HG03039 (cell line): Measurements from ENCODE around the gene GNAT3.

ENCODE experiments used
- ATAC-seq: cut with Tn5 transposase; IDR thresholded peaks from one replicate; pipeline ENCODE4 v1.9.1; 2021; ENCODE audit warnings: mild to moderate bottlenecking, moderate library complexity; ENCODE audit not compliant: unreplicated experiment

The GNAT3 gene

DNA sequence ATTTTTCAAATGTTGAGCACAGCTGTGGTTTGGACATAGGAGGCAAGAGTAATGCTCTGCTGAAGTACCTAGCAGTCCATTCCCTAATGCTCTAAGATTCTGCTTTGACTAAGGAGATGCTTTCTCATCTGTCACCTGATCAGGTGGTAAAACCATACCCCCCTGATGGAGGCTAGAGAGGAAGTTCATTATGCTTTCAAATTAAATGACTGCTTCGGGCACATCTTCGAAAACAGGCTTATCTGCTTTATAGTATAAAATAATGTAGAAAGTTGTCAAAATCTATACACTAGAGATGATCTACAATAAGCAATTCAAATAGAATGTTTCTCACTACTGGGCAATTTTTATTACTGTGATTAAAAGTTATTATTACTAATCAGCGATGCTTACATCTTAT is at the start of gene GNAT3:
TSS of gene GNAT3 (minus strand) at position 101 of the 400 bp plus-strand sequence. CDS start 138 bp downstream, outside the sequence.
- no peak for ATAC-seq

DNA sequence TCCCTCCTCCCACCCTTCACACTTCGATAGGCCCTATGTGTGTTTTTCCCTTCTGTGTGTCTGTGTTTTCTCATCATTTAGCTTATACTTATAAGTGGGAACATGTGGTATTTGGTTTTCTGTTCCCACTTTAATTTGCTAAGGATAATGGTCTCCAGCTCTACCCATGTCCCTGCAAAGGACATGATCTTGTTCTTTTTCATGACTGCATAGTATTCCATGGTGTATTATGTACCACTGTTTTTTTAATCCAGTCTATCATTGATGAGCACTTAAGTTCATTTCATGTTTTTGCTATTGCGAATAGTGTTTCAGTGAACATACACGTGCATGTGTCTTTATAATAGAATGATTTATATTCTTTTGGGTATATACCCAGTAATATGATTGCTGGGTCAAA is 46.3 kb upstream of the GNAT3 start:
- no peak for ATAC-seq

DNA sequence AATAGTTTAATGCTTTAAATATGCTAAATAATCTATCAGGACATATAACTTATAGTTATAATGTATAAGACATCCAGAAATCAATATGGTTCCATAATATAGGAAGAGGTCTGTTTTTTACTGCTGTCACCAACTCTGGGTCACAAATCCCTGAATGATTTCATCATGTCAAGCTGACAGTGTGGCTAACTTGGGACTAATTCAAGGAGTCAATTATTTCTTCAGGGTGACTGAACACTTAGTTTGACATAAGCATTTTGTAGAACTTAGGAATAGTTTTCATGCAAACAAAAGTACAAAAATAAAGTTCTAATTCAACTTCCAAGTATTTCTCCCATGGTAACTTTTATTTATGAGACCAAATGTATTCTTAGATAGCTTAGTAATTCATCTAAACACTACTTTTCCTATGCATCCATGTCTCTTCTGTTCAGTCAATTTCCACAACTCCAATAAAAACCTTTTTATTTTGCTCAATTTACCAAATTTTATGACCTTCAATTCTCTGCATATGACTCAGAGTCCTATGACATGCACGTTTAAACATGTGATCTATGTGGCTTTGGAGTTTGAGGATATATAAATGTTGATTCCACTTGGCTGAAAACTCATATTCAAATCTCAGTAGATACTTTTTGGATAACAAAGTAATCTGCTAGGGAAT is 40.3 kb upstream of the GNAT3 start:
- no peak for ATAC-seq

DNA sequence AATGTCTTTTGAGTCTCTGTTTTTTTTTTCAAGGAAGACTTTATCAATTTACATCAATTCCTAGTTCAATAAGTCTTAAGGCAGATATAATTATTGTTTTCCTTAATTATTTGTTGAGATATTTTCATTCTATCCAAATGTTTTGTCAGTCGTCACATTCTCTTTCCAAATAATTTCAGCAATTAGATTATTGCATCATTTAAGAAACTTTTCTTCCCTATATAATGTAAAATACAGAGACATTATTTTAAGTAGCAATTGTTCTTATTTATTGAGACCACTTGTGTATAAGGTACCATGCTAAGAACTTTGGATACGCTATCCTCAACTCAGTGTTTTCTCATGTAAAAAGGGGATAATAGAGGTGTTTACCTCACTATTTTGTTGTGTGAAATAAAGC is 38.1 kb upstream of the GNAT3 start:
- ATAC-seq, result no peak

DNA sequence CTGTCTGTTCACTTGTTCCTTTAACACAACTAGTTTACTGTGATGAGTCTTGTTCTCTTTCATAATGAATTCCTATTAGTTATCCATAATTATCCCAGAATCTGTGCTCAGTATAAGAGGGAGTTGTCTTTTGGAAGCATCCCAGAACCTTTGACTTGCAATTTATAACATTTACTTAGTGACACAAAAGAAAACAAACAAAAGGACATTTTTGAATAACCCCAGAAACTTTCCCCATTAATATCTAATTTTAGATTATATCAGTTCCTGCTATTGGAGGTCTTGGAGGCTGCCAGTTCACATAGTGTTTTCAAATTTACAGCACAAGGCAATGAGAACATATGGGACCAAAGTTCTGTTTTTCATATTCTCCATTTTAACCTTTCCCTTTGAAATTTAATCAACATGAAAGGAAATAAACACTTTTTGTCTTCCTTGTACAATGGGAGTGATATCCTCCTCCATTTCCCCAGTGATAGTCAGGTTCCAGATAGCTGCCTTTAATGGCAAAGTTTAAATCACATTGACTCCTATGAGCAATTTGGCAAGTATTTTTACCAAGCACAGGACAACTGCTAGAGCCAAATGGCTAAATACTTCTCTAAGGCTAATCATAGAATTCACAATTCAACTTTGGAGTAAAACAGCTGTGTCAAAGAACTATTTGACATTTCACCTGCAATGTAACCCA is 37.1 kb upstream of the GNAT3 start:
- ATAC-seq, result no peak

DNA sequence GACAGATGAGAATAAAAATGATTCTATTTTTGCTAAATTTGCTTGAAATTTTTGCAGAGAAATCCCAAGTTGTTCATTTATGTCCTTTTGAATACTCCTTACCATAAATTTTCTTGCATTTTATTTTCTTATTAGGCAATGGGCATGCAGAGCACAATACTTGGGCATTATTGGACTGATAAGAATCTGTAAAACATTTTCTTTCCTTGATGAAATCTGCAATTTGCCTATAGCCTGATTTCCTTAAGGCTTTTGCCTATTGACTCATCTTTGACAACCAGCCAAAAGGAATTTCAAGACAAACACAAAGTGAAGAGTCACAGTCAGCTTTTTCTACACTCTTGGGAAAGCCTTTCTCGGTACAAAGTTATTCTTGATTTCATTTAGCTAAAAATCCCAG is 30.5 kb upstream of the GNAT3 start:
- ATAC-seq, result no peak

DNA sequence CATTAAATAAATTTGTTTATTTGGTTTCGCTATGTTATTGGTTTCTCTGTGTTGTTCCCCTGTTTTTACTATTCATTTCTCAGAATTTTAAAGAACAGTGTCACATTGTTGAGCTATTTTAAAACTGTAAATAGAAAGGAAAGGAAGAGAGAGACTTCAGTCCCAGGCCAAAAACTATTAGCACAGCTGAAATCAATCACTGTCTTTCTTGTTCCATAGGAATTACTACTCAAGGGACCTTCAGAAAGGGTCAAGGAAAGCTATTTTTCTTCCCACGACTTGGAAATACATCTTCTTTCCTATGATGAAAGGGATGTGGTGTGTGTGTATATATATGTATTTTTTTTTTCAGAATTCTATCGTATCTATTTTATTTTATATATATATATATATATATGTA is 29.0 kb upstream of the GNAT3 start:
- no peak for ATAC-seq

DNA sequence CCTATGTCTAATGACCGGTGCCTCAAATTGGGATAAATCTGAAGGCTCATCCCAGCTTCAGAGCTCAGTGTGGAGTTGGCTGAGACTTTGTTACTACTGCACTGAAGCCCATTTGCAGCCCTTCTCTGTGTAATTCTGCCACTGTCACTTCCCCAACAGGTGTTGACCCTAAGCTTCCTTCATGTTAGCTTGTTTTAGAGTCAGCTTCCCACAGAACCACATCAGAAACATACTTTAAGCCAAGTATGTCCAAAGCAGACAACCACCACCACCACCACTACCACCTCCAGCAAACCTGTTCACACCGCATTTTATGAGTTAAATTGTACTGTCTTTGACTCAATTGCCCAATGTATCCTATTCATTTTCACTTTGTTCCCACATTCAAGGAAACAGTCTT is 25.2 kb upstream of the GNAT3 start:
- ATAC-seq, result no peak

DNA sequence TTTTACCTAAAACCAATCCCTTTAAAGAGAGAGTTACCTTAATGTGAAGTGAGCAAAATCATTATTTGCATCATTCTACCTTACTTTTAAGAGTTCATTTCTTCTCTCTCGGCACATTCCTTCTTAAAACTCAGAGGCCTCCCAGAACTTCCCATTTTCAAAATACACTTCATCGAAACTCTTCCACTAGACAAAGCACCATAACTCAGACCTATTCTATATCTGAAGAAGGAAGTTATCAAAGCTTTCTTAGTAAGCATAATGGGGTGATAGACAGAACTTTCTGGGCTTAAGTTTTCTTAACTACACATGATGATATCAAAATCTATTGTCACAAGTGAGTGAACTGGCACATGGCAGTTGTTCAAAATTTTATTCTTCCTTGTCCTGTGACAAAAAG is 24.6 kb upstream of the GNAT3 start:
- no peak for ATAC-seq

DNA sequence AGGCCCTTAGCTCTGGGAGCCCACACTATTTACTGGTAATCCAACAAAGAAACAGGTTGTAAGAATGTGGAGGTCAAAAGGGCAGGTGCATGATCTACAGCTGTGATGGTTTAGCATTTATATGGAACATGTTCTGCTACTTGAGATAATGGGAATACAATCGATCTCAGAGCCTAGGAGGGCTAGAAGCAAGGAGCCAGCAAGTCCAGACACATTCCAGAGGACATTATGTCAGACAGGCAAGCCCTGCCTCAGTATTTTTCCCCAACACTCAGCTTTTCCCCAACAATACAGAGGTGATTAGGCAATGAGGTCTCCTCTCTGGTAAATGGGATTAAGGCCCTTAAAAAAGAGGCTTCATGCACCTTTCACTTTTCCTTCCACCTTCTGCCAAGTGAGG is 21.4 kb upstream of the GNAT3 start:
- ATAC-seq, result no peak

DNA sequence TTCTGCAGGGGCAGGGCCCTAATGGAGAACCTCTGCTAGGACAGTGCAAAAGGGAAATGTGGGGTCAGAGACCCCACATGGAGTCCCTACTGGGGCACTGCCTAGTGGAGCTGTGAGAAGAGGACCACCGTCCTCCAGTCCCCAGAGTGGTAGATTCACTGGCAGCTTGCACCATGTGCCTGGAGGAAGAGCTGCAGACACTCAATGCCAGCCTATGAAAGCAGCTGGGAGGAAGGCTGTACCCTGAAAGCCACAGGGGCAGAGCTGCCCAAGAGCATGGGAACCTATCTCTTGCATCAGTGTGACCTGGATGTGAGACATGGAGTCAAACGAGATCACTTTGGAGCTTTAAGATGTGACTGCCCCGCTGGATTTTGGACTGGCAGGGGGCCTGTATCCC is 20.3 kb upstream of the GNAT3 start:
- no peak for ATAC-seq

DNA sequence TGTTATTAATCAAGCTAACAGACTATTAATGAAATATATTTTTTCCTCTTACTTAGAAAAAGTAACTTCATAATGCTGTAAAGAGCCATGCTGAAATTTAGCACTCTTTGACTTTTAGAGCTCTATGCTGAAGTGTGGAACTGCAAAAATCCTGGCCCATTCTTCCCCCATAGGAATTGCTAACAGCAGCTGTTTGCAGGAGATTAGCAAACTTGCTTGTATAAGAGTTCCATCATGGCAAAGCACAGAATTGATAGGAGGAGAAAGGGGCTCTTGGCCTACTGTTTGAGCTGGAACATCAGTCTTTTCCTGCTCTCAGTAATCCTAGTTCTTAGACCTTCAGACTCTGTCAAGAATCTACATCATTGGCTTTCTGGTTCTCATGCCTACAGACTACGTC is 18.3 kb upstream of the GNAT3 start:
- no peak for ATAC-seq

DNA sequence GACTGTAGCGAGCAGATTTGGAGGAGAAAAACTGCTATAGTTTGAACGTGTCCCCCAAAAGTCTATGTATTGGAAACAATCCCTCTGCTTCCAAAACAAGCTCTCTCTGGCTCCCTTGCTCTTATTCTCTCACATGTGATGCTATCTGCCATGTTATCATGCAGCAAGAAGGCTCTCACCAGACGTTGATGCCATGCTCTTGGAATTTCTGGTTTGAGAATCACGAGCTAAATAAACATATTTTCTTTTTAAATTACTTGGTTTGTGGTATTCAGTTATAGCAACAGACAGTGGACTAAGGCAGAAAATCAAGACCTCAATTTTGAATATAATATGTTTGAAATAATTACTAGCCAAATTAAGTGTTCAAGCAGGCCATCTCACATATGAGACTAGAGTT is 17.5 kb upstream of the GNAT3 start:
- no peak for ATAC-seq

DNA sequence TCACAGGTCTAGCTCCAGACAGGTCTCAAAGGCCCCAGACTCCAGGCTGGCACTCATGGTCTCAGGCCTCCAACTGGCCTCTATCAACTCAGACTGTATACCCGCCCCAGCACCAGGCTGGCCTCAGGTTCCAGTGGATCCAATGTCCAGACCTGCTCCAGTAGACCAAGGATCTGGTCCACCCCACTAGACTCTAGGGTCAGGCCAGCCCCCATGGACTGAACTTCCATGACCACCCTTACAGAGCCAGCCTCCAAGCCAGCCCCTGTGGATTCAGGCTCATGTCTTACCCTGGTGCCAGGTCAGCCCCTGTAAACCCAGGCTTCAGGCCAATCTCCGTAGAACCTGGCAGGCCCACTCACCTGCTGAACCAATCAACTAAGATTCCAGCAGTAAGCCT is 16.8 kb upstream of the GNAT3 start:
- no peak for ATAC-seq

DNA sequence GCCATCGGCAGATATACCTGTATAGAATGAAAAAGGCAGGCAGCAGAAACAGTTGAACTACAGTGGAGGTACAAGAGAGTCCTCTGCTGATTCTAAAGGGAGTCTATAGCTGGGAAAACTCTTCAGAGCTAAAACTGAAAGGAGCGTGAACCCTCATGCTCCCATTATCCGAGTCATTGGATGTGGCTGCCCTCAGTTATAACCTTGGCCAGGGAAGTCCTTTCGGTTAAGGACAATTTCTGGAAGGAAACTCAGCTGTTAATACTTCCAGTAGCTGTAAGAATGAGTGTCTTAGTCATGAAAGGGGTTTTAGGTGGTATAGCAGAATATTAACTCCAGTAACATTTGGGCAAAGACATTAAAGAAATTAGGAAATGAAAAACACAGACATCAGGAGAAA is 14.6 kb upstream of the GNAT3 start:
- ATAC-seq, result no peak

DNA sequence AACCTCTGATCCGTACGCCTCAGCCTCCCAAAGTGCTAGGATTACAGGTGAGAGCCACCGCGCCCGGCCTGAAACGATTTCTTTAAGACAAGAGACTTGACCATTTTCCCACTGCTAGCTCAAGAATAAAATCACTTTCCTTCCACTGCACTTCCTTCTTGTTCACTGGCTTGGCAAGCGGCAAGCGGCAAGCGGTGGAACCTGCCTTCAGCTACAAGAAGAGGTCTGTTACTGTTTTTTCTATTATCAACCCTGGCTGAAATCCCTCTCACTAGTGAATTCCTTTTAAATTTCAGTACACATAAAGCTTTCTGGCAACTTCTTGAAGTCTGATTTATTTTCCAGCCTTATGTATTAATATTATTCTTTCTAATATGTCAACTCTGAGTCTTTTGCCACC is 12.8 kb upstream of the GNAT3 start:
- ATAC-seq, result no peak

DNA sequence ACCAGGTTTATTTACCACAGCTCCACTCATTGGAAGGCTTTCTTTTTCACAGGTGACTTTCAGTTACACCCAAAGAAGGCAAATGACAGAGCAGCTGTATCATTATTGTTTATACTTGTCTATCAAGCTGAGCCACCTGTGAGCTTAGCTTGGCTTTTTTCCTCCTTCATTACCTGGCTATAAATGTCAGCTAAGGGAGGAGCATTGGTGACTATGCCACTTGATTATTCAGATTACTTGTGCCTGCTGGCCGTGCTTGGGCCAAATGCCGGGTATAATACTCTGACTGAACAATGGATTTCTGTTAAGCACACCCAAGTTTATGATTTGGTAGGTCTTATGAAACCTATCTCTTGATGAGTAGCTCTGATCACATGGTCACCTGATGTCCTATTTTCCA is 9.9 kb upstream of the GNAT3 start:
- no peak for ATAC-seq

DNA sequence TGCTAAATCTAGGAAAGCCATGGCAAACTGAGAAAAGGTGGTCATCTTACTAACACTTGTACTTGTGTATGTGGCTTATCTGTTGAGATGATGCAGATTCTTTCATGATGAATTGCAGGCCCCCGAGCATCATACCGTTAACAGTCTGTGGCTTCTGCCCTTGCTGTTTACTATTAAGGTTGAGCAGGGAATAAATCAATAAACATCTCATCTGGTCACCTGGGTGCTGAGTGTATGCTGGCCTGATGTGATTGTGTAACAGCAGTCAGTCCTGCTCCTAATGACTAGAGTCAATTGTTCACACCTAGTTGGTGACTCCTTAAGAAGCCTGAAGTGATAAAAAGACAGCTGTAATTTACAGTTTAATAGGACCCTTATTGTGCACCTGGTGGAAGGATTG is 8.3 kb upstream of the GNAT3 start:
- ATAC-seq, result no peak

DNA sequence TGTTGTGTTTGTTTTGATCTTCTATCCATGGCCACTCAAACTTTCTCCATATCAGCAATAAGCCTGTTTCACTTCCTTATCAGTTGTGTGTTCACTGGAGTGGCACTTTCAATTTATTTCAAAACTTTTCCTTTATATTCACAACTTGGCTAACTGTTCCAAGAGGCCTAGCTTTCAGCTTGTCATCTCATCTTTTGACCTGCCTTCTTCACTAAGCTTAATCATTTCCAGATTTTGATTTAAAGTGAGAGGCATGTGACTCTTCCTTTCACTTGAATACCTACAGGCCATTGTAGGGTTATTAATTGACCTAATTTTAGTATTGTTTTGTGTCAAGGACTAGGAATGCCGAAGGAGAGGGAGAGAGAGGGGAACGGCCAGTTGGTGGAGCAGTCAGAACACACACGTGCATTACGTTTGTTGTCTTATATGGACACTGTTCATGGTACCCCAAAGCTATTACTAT is 5.5 kb upstream of the GNAT3 start:
- no peak for ATAC-seq

DNA sequence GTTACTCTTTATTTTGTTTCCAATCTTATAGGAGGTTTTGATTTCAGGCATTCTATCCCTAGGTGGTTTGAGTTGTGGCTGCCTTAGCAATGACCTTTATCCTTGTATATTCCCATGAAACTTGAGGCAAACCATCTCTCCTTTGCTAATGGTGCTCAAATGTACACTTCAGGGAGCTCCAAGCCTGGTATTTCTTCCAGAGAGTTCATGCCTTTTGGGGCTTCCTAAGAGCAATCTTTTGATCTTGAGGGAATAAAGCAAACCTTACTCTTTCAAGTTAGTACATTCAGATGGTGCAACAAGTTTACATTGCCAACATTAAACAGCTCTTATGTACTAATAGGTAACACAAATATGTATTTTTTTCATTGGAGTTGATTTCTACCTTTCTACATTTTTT is 3.4 kb upstream of the GNAT3 start:
- ATAC-seq, result no peak

DNA sequence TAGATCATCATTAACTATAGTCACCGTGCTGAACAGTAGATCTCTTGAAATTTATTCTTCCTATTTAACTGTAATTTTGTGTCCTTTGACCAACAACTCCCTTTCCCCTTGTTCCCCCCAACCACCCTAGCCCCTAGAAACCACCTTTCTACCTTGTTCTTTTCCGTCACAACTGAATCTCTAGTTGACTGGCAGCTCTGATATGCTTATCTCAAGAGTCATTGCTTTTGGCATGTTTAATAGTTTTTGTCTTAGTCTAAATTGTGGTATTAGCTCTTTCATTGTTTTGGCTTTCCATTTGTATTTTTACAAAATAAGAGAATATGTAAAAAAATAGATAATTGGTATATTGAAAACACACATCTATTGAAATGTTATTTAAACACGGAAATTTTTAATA is 1.8 kb downstream of the GNAT3 start:
- no peak for ATAC-seq

DNA sequence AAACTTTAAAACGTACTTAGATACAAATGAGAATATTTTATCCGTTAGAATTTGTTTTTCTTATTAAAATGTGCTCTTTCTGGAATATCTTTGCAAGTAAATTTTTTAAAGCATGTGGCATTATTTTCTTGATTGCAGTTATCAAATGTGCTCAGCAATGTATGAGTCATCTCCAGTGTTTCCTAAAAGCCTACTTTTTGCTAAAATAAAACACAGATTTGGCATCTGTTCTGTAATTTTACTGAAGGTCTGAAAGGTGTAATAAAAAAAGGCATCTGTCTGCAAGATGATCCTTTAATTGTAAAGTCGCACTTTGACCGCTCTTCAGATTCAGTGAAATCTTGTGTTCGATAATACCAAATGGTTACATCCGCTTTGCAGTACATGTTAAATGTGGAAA is 3.4 kb downstream of the GNAT3 start:
- ATAC-seq, result no peak
